Sigmoid colon (tissue), 4 donors: ENCODE measurements around the gene PREP.

ENCODE experiments used
- CTCF ChIP-seq, 4 experiments: fragments of 450-650 bp in 3 of 4; fragments of 200-600 bp in 1 of 4; IDR thresholded peaks; one replicate each; pipeline ENCODE4 v1.5.1; 2016 to 2019; ENCODE audit warnings: antibody characterized with exemption in 4 of 4, mild to moderate bottlenecking in 3 of 4, moderate library complexity in 2 of 4
- EP300 ChIP-seq, 4 donors: sonication (generic); formaldehyde crosslinking; IDR thresholded peaks; one replicate each; pipeline ENCODE4 v1.6.1; 2017; ENCODE audit warnings: antibody characterized with exemption in 4 of 4
- POLR2A ChIP-seq, 2 donors: fragments of 450-650 bp; IDR thresholded peaks; one replicate each; pipeline ENCODE4 v1.6.1; 2016; ENCODE audit warnings: antibody characterized with exemption in 2 of 2, mild to moderate bottlenecking in 2 of 2, moderate library complexity in 2 of 2
- POLR2AphosphoS5 ChIP-seq, 4 donors: sonication (generic); formaldehyde crosslinking; IDR thresholded peaks; one replicate each; pipeline ENCODE4 v1.6.1; 2017; ENCODE audit warnings: antibody characterized with exemption in 4 of 4

GRCh38 chr6:105330913-105331312 is 72.0 kb downstream of the PREP start:
- TF ChIP-seq CTCF (IDR thresholded peaks at IDR 0.05): no peak
- no peak for TF ChIP-seq POLR2AphosphoS5 (IDR thresholded peaks at IDR 0.05)
- no peak for TF ChIP-seq POLR2A (IDR thresholded peaks at IDR 0.05)
- TF ChIP-seq EP300 (IDR thresholded peaks at IDR 0.05): no peak
